Activated T-helper 17 cell treated with anti-CD3 and anti-CD28 coated beads, Interleukin-2, amount 50 U/mL, for 72 hours (primary cell): ENCODE measurements around the gene TUBA3D. TPM values are rescaled to one million over a fixed set of nuclear protein-coding genes. Genes with fewer than 3 reads are reported as not detected.
"Not testable (repeated sequence)": the region's sequence is repeated elsewhere in the genome, so short reads cannot be mapped to it uniquely, and the experiment has no call there.

ENCODE experiments used
- ATAC-seq: fragments of 150-1000 bp; cut with Tn5 transposase; replicated peaks from 2 replicates; pipeline ENCODE4 v1.10.0; 2021; ENCODE audit warnings: mild to moderate bottlenecking, moderate library complexity
- H3K27ac Mint-ChIP-seq: one replicate; pipeline ENCODE4 v1.8.0; 2022; ENCODE audit warnings: mixed read lengths
- H3K27me3 Mint-ChIP-seq: one replicate; pipeline ENCODE4 v1.8.0; 2022; ENCODE audit warnings: mixed read lengths
- H3K36me3 Mint-ChIP-seq: one replicate; pipeline ENCODE4 v1.8.0; 2022; ENCODE audit warnings: low read depth, mild to moderate bottlenecking, mixed read lengths
- H3K4me1 Mint-ChIP-seq: one replicate; pipeline ENCODE4 v1.8.0; 2022; ENCODE audit warnings: mixed read lengths
- H3K4me3 Mint-ChIP-seq: one replicate; pipeline ENCODE4 v1.8.0; 2022; ENCODE audit warnings: mild to moderate bottlenecking, mixed read lengths
- H3K9me3 Mint-ChIP-seq: one replicate; pipeline ENCODE4 v1.8.0; 2022; ENCODE audit warnings: mixed read lengths
- total RNA-seq, 2 donors: library from RNA; stranded (reverse); gene quantifications; one replicate each; pipeline ENCODE4 v1.2.3, GENCODE V29; 2022

Gene TUBA3D
- total RNA-seq, 2 donors from 2014 or later = not detected

DNA sequence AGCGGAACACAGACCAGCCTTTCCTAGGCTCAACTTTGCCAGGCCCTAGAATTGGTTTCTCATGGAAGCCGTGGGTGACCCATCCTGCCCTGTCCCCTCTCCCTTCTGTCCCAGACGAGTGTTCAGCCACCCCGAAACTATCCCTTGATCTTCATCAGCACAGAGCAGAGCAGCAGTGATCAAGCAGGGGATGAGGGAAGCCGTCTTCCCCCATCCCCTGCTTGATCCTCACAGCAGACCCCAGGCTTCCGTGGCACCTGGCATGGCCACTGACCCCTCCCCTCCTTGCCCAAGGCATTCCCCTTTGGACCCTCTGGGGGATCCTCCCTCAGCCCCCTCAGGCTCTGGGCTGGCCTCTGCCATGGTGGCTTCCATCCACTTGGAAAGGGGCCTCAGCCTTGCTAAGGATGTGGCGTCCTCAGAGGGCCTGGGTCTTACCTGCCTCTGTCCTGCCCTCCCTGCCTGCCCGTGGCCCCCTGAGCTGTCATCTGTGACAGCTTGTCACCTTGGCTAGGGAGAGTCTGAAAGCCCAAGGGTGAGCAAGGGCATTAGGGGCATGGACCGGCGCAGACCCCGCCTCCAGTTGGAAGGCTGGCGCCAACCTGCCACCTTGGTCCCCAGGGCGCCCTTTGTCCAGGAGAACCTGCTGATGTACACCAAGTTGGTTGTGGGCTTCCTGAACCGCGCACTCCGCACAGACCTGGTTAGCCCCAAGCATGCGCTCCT is 41.4 kb downstream of the TUBA3D start:
- Mint-ChIP-seq H3K27me3 (no peaks in the 10 kb centered on the region), H3K4me3 (no peak overlapping the region), H3K27ac (no peak overlapping the region), H3K9me3 (no peaks in the 10 kb centered on the region), H3K36me3 (peaks cover 53% of the 10 kb centered on the region), H3K4me1 (no peaks in the 10 kb centered on the region)
- no peak for ATAC-seq

DNA sequence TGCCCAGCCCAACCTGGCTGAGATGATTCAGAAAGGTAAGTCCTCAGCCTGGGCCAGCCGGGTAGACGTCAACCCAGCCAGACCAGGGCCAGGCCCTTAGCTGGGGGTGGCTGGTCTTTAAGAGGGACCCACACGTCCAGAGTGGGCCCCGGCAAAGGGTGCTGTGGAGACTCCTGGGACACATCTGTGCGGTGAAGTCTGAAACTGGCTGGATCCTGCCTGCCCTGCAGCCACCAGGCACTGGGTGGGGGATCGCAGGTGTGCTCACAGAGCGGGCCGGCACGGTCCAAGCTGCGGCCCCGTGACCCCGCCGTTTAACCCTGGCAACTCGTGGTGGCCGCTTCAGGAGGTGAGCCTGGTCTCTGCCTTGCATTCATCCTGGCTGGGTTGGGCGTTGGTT is 41.9 kb downstream of the TUBA3D start:
- not testable (repeated sequence) for H3K27ac Mint-ChIP-seq, H3K9me3 Mint-ChIP-seq, ATAC-seq, H3K27me3 Mint-ChIP-seq, H3K4me3 Mint-ChIP-seq, H3K4me1 Mint-ChIP-seq
- H3K36me3 Mint-ChIP-seq = peaks cover 47% of the 10 kb centered on the region

DNA sequence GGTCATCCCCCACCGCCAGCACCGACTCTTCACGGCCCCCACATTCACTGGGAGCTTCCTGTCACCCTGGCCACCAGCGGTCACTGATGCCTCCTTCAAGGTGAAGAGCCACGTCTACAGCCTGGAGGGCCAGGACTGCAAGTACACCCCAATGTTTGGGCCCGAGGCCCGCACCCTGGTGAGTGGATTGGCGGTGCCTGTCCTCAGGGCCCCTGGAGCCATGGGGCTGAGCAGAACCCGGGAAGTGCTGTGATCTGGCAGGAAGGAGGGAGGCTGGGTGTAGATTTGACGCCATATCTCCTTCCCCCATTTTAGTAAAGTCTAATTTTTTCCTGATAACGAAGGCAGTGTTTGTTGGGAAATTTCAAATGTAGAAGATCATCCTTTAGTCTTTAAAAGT is 42.6 kb downstream of the TUBA3D start:
- H3K27me3 Mint-ChIP-seq, H3K9me3 Mint-ChIP-seq, H3K27ac Mint-ChIP-seq, H3K4me3 Mint-ChIP-seq, H3K4me1 Mint-ChIP-seq, ATAC-seq: not testable (repeated sequence)
- peaks cover 41% of the 10 kb centered on the region for H3K36me3 Mint-ChIP-seq

DNA sequence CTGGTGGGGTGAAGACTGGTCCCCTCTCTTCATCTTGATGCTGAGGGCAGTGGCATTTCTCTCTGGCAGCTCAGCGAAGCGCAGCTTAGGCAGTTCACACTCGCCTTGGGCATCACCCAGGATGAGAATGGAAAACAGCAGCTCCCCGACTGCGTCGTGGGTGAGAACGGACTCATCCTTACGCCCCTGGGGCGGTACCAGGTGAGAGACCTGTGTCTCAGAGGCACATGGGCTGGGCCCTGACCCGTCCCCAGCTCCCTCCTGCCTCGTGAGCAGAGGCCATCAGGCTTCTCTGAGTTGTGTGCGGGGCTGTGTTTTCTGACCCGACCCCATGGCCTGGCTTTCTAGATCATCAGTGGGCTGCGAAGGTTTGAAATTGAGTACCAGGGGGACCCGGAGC is 43.5 kb downstream of the TUBA3D start:
- H3K4me1 Mint-ChIP-seq = no peaks in the 10 kb centered on the region
- no peaks in the 10 kb centered on the region for H3K9me3 Mint-ChIP-seq
- H3K4me3 Mint-ChIP-seq = no peak overlapping the region
- H3K27me3 Mint-ChIP-seq = no peaks in the 10 kb centered on the region
- H3K27ac Mint-ChIP-seq = no peak overlapping the region
- peaks cover 31% of the 10 kb centered on the region for H3K36me3 Mint-ChIP-seq
- no peak for ATAC-seq

DNA sequence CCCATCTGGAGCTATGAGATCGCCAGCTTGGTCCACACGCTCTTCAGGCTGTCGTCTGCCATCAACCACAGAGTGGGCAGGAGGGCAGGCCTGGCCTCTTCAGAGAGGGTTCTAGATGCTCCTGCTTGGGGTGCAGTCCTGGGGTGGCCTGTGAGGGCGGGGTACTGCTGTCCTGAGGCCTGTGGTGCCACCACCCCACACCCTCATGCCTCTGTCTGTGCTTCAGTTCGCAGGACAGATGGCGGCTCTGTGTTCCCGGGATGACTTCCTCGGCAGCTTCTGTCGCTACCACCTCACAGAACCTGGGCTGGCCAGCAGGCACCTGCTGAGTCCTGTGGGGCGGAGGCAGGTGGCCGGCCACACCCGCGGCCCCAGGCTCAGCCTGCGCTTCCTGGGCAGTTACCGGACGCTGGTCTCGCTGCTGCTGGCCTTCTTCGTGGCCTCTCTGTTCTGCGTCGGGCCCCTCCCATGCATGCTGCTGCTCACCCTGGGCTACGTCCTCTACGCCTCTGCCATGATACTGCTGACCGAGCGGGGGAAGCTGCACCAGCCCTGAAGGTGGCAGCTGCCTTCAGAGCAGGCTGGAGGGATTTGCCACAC is 44.1 kb downstream of the TUBA3D start:
- not testable (repeated sequence) for ATAC-seq, H3K27me3 Mint-ChIP-seq, H3K9me3 Mint-ChIP-seq, H3K4me1 Mint-ChIP-seq, H3K4me3 Mint-ChIP-seq, H3K27ac Mint-ChIP-seq
- H3K36me3 Mint-ChIP-seq = peaks cover 26% of the 10 kb centered on the region

DNA sequence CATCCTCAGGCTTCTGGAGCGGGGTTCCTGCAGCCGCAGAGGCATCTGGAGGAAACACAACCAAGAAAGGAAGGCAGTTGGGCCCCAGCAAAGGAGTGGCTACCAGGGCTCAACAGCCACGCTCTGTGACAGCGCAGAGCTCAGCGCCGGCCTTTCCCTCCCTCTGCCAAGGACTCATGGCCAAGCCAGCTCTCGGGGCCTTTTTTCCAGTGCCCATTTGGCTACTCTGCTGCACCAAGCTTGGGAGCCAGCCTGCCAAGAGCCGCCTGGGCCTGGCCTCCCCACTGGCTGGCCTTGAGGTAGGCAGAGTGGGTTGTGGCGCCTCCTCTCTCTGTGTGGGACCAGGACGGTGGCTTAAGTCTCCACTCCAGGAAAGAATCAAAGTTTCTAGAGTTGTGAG is 44.6 kb downstream of the TUBA3D start:
- Mint-ChIP-seq H3K9me3 (no peaks in the 10 kb centered on the region), H3K27ac (no peak overlapping the region), H3K27me3 (no peaks in the 10 kb centered on the region), H3K4me1 (no peaks in the 10 kb centered on the region), H3K4me3 (no peak overlapping the region), H3K36me3 (peaks cover 24% of the 10 kb centered on the region)
- ATAC-seq = no peak

DNA sequence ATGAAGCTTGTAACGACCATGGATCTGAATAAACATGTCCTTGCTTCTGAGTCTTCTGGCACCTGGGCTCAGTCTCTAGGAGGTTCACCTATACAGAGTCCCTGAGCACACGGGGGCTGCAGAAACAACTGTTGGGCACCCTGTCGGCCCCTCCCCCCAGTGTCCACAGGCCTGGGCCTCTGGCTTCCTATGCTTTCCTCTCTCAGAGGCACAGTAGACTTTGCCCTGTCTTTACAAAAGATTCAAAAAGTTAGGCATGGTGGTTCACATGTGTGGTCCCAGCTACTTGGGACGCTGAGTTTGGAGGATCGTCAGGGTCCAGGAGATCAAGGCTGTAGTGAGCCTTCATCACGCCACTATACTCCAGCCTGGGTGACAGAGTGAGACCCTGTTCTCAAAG is 45.6 kb downstream of the TUBA3D start:
- not testable (repeated sequence) for H3K9me3 Mint-ChIP-seq, H3K4me3 Mint-ChIP-seq

DNA sequence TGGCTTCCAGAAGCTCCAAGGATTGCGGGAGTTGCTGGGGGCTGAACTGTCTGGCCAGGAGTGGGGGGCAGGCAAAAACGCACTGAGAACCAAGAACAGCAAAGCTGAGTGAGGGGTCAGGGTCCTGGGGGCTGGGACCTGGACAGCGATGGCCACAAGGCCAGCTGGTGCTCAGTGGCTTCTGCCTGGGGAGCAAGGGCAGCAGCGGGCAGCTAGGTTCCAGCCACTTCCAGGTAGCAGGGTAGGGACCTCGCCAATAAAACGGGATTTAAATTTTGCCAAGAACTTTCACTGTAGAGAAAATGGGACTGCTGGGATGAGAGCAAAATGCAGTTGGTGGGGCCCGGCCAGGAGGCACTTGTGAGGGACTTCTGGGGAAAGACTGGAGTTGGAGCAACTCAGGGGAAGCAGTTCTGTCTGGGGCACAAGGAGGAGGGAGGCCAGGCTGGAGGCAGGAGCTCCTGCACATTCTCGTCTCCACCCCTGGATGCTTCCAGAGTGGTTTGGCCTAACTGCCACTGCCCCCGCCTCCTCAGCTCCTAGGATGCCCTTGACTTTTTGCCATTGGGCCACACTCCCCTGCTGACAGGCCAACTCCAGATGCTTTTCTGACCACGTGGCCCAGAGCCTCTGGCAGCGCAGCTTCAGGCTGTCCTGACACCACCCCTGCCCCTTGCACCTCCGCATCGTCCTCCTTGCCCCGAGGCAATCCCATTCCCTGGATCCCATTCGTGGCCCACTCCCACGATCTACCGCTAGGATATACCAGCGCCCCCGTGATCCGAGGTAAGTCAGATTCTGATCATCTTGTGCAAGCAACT is 46.3 kb downstream of the TUBA3D start:
- Mint-ChIP-seq H3K36me3 (peaks cover 18% of the 10 kb centered on the region), H3K9me3 (no peaks in the 10 kb centered on the region), H3K4me3 (no peak overlapping the region), H3K4me1 (no peaks in the 10 kb centered on the region), H3K27ac (no peak overlapping the region), H3K27me3 (no peaks in the 10 kb centered on the region)
- ATAC-seq = no peak

More for the DNA sequence above, 45.6 kb downstream of the TUBA3D start:
- H3K36me3 Mint-ChIP-seq = peaks cover 24% of the 10 kb centered on the region
- not testable (repeated sequence) for H3K27ac Mint-ChIP-seq, H3K4me1 Mint-ChIP-seq, H3K27me3 Mint-ChIP-seq, ATAC-seq

DNA sequence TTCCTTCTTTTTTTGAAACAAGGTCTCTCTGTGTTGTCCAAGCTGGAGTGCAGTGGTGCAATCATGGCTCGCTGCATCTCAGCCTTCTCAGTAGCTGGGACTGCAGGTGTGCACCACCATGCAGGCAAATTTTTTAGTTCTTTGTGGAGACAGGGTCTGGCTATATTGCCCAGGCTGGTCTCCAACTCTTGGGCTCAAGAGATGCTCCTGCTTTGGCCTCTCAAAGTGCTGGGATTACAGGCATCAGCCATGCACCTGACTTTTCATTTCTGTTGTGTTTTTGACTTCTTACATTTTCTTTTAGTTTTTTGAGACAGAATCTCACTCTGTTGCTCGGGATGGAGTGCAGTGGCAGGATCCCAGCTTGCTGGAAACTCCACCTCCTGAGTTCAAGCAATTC is 49.3 kb downstream of the TUBA3D start:
- H3K36me3 Mint-ChIP-seq, H3K4me1 Mint-ChIP-seq, H3K27me3 Mint-ChIP-seq, H3K4me3 Mint-ChIP-seq, ATAC-seq, H3K9me3 Mint-ChIP-seq, H3K27ac Mint-ChIP-seq: not testable (repeated sequence)

DNA sequence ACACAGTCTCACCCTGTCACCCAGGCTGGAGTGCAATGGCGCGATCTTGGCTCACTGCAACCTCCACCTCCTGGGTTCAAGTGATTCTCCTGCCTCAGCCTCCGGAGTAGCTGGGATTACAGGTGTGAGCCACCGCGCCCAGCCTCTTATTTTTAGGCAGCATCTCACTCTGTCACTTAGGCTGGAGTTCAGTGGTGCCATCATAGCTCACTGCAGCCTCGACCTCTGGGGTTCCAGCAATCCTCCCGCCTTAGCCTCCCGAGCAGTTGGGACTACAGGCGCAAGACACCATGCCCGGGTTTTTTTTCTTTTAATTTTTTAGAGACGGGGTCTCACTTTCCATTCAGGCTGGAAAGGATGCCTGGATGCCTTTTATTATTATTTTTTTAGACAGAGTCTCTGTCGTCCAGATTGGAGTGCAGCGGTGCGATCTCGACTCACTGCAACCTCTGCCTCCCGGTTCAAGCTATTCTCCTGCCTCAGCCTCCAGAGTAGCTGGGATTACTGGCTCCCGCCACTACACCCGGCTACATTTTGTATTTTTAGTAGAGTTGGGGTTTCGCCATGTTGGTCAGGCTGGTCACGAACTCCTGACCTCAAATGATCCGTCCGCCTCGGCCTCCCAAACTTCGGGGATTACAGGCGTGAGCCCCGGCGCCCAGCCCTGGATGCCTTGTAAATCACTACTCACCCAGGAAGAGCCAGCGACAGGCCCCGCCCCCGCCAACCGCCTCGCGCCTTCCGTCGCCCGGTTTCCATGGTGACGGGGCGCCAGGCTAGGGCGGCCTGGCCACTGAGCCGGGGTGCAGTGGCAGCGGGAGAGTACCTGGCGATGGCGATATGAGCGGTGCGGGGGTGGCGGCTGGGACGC is 51.4 kb downstream of the TUBA3D start, which contains the start of gene CCDC74A:
CCDC74A (plus strand) TSS at position 758 of the 871 bp plus-strand sequence; CDS start at position 841, 83 bp downstream.
- ATAC-seq = peak; percentile 95
- Mint-ChIP-seq H3K27ac (peak within 1 kb of the TSS; percentile 84), H3K4me3 (peak within 1 kb of the TSS; percentile 85)
- H3K4me1 Mint-ChIP-seq, H3K9me3 Mint-ChIP-seq, H3K27me3 Mint-ChIP-seq, H3K36me3 Mint-ChIP-seq: not testable (repeated sequence)

DNA sequence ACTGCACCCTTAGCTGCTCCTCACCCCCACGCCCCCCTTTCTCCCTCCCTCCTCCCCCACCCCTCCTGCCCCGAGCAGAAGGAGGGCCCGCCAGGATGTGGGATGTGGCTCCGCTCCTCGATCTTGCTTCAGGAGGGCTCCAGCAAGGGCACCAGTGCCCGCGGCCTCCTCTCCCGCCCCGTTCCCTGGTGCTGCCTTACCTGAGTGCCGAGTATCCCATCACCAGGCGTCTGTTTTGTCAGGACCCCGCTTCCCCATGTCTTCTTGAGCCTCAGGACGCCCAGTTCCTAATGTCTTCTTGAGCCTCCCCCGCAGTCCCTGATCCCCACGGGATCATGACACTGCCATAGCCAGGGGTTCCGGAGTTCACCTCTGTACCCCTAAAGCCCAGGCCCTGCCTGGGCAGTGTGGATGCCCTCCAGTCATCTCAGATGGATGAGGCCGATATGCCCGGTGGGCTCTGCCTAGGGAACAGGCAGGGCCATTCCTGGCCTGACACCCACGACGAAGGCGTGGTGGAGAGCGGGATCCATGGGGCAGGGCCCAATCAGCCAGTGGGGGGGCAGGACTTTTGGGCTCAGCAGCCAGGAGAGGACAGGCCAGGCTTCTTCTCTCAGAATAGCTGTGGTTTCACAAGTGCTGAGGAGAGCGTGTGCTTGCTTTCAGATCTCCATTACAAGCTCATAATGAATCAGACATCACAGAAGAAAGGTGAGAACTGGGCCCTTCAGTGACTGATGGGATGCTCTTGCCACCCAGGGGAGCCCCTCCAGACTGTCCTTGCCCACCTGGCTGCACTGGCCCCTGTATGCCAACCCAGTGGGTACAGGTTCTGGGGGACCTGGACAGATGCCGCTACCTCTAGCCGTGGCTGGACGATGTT is 53.3 kb downstream of the TUBA3D start:
- H3K4me1 Mint-ChIP-seq, H3K36me3 Mint-ChIP-seq, H3K27ac Mint-ChIP-seq, H3K9me3 Mint-ChIP-seq, H3K27me3 Mint-ChIP-seq: not testable (repeated sequence)
- peak overlapping the region; percentile 85 for H3K4me3 Mint-ChIP-seq
- ATAC-seq = peak; percentile 34

DNA sequence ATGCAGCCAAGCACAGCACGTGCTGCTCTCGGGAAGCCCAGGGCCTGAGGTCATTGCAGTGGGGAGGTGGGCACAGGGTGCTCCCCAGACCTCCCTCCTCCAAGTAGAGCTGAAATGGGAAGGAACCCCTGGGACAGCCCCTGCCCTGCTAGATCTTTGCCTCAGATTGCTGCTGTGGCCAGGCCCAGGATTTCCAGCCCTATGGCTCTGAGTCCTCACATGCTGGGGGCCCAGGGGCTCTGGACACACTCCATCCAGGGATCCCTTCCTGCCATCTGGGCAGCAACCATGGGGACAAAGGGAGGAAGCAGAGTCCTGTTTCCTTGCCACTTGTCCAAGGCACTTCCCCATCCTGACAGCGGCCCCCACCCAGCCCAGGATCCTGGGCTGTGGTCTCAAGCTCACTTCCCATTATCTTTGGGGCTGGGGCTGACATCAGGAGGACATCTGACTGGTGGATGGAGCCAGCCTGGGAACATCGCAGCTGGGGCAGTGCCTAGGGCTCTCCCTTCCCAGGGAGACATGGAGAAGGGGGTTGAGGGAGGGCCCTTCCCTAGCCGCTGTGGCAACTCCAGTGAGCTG is 54.0 kb downstream of the TUBA3D start:
- not testable (repeated sequence) for H3K27ac Mint-ChIP-seq, H3K4me1 Mint-ChIP-seq, H3K36me3 Mint-ChIP-seq, ATAC-seq, H3K9me3 Mint-ChIP-seq, H3K27me3 Mint-ChIP-seq
- H3K4me3 Mint-ChIP-seq = peak overlapping the region; percentile 85

DNA sequence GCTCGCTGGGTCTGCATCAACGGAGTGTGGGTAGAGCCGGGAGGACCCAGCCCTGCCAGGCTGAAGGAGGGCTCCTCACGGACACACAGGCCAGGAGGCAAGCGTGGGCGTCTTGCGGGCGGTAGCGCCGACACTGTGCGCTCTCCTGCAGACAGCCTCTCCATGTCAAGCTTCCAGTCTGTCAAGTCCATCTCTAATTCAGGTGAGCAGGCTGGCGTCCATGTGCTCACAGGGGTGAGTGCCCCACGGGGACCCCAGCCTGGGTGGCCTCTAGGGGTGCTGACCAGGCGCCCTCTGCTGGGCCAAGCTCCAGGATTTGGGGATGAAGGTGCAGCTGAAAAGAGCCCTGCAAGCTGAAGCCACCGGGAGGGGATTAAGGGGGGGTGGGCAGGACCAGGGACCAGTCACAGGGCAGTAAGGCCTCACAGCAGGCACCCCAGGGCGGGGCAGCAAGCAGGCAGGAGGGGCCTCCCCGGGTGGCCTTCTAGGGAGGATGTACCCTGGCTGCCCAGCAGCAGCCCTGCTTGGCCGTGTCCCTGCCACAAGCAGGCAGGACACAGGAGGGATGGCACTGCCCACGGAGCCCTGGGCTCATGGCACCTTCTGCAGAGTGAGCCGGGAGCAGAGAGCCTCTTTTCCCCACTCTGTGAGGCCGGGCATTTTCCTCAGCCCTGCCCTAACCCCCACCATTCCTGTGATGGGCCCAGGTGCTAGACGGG is 54.9 kb downstream of the TUBA3D start:
- ATAC-seq, H3K27me3 Mint-ChIP-seq, H3K9me3 Mint-ChIP-seq, H3K36me3 Mint-ChIP-seq, H3K4me1 Mint-ChIP-seq, H3K4me3 Mint-ChIP-seq, H3K27ac Mint-ChIP-seq: not testable (repeated sequence)
